Breast epithelium (tissue), 3 donors: ENCODE data around the gene PRKAR1B.

Experiments used
- CTCF ChIP-seq, 3 donors: fragments of 450-650 bp; IDR thresholded peaks; one replicate each; pipeline ENCODE4 v1.5.1; 2016 to 2017; ENCODE audit warnings: antibody characterized with exemption in 3 of 3, mild to moderate bottlenecking in 3 of 3, moderate library complexity in 3 of 3
- POLR2AphosphoS5 ChIP-seq, 3 donors: sonication (generic); formaldehyde crosslinking; IDR thresholded peaks; one replicate each; pipeline ENCODE4 v1.6.1; 2017; ENCODE audit warnings: antibody characterized with exemption in 3 of 3

GRCh38 chr7:596819-597182 is 130.3 kb downstream of the PRKAR1B start:
- TF ChIP-seq POLR2AphosphoS5 (IDR thresholded peaks at IDR 0.05) (no peak), CTCF (IDR thresholded peaks at IDR 0.05) (no peak)
